Erythroblast (primary cell): ENCODE data around the gene PLAAT4.

Experiments used
- GATA1 ChIP-seq: IDR thresholded peaks from 2 replicates; pipeline ENCODE4 v1.6.1; 2011; ENCODE audit warnings: low read depth, mild to moderate bottlenecking, control low read depth, low read length, moderate library complexity
- POLR2A ChIP-seq: IDR thresholded peaks from 2 replicates; pipeline ENCODE4 v1.6.1; 2011; ENCODE audit warnings: mild to moderate bottlenecking, low read length

DNA sequence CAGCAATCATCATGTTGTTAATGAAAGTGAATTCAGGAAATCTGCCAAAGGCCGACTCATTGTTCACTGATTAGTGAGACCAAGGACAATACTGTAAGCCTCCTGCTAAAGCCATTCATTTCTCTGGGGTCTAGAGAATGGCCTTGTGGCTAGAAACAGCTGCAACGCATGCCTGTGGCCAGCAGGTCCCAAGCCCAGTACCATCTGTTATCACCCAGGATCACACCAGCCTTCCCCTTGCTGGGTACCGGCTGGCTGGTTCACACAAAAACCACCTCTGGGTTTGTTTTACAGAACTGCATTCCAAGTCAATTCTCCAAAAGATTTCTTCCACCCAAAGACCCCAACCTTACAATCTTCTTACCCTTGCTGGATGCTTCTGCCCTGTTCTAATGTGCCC lies 46.7 kb upstream of the PLAAT4 start:
- no peak for TF ChIP-seq POLR2A
- no peak for TF ChIP-seq GATA1
